Measurements from ENCODE around the gene LGMN.
A peak's percentile ranks its signal among the peaks of the same experiment; 100 is the strongest.

LGMN gene

GRCh38 chr14:92675976-92676375, 72.5 kb downstream of the LGMN start:
- DNase-seq: peak in 2 of 14 donors; percentile 19 to 21

- no peak for DNase-seq
These were observed 73.0 kb downstream of the LGMN start for GRCh38 chr14:92675421-92675820.

GRCh38 chr14:92673601-92674150, 74.8 kb downstream of the LGMN start:
- DNase-seq: no peak

GRCh38 chr14:92670643-92671366, 77.6 kb downstream of the LGMN start:
- DNase-seq: no peak

- no peak for DNase-seq
These were observed 78.3 kb downstream of the LGMN start for GRCh38 chr14:92670160-92670559.

GRCh38 chr14:92668276-92668973, 80.0 kb downstream of the LGMN start:
- no peak for DNase-seq

- DNase-seq: no peak
These were observed 82.2 kb downstream of the LGMN start for GRCh38 chr14:92666251-92666650.

- DNase-seq: no peak
These were observed 82.7 kb downstream of the LGMN start for GRCh38 chr14:92665661-92666110.

- no peak for DNase-seq
These were observed 85.4 kb downstream of the LGMN start for GRCh38 chr14:92663049-92663448.

- DNase-seq: no peak
These were observed 87.9 kb downstream of the LGMN start for GRCh38 chr14:92660571-92660970.

- peak in 6 of 14 donors; percentile 30 to 48 (median 42) for DNase-seq
These were observed 88.5 kb downstream of the LGMN start for GRCh38 chr14:92659765-92660561.

GRCh38 chr14:92658684-92659083, 89.7 kb downstream of the LGMN start:
- no peak for DNase-seq

GRCh38 chr14:92658160-92658559, 90.3 kb downstream of the LGMN start:
- DNase-seq: no peak

- DNase-seq: peak in 4 of 14 donors; percentile 20 to 60 (median 35)
These were observed 90.8 kb downstream of the LGMN start for GRCh38 chr14:92657457-92658142.

- DNase-seq: no peak
These were observed 91.9 kb downstream of the LGMN start for GRCh38 chr14:92656306-92657081.

- DNase-seq: no peak
These were observed 92.8 kb downstream of the LGMN start for GRCh38 chr14:92655419-92656201.

GRCh38 chr14:92654239-92654901, 94.1 kb downstream of the LGMN start:
- no peak for DNase-seq
